MM.1S (cell line): ENCODE results near the gene PPP4C.

Experiments used
- DNase-seq: peaks from one replicate; pipeline ENCODE4 v3.0.0-alpha.2; 2015
- H2AFZ ChIP-seq: fragments of 300-600 bp; sonication (generic); 2 replicates; pipeline ENCODE4 v1.6.0; 2016; ENCODE audit warnings: antibody characterized with exemption, low read length
- H3F3A ChIP-seq: fragments of 300-600 bp; sonication (generic); 2 replicates; pipeline ENCODE4 v1.6.1; 2016; ENCODE audit warnings: mild to moderate bottlenecking, antibody characterized with exemption, low read length, moderate library complexity, mixed read lengths; ENCODE audit not compliant: insufficient read depth
- H3K27ac ChIP-seq: fragments of 300-600 bp; sonication (generic); 2 replicates; pipeline ENCODE4 v1.5.1; 2016; ENCODE audit warnings: mild to moderate bottlenecking, low read length
- H3K27me3 ChIP-seq: fragments of 300-600 bp; sonication (generic); replicated peaks from 2 replicates; pipeline ENCODE4 v1.6.0; 2016; ENCODE audit warnings: low read length; ENCODE audit not compliant: insufficient read depth
- H3K36me3 ChIP-seq: fragments of 300-600 bp; sonication (generic); replicated peaks from 2 replicates; pipeline ENCODE4 v1.6.1; 2016; ENCODE audit warnings: mild to moderate bottlenecking, low read length, mixed read lengths; ENCODE audit not compliant: insufficient read depth
- H3K4me1 ChIP-seq: fragments of 300-600 bp; sonication (generic); 2 replicates; pipeline ENCODE4 v1.6.1; 2016; ENCODE audit warnings: low read length, mixed read lengths
- H3K4me2 ChIP-seq: fragments of 300-600 bp; sonication (generic); 2 replicates; pipeline ENCODE4 v1.6.0; 2016; ENCODE audit warnings: low read depth, low read length
- H3K4me3 ChIP-seq: fragments of 300-600 bp; sonication (generic); 2 replicates; pipeline ENCODE4 v1.5.1; 2016; ENCODE audit warnings: low read length, mixed read lengths
- H3K79me2 ChIP-seq: fragments of 300-600 bp; sonication (generic); 2 replicates; pipeline ENCODE4 v1.6.1; 2016; ENCODE audit warnings: mixed run types, low read length, mixed read lengths
- H3K9ac ChIP-seq: fragments of 300-600 bp; sonication (generic); 2 replicates; pipeline ENCODE4 v1.6.1; 2016; ENCODE audit warnings: low read length, mixed read lengths
- H3K9me2 ChIP-seq: fragments of 300-600 bp; sonication (generic); replicated peaks from 2 replicates; pipeline ENCODE4 v1.6.1; 2016; ENCODE audit warnings: mild to moderate bottlenecking, low read length, mixed read lengths; ENCODE audit not compliant: insufficient read depth
- H3K9me3 ChIP-seq: fragments of 300-600 bp; sonication (generic); replicated peaks from 2 replicates; pipeline ENCODE4 v1.6.1; 2016; ENCODE audit warnings: mild to moderate bottlenecking, low read length, mixed read lengths; ENCODE audit not compliant: insufficient read depth
- H4K20me1 ChIP-seq: fragments of 300-600 bp; sonication (generic); 2 replicates; pipeline ENCODE4 v1.6.1; 2016; ENCODE audit warnings: mild to moderate bottlenecking, low read length, moderate library complexity, mixed read lengths; ENCODE audit not compliant: insufficient read depth
- EZH2 ChIP-seq: fragments of 300-600 bp; sonication (generic); optimal IDR thresholded peaks from 2 replicates; pipeline ENCODE3; 2017; ENCODE audit warnings: low read depth, mild to moderate bottlenecking, antibody characterized with exemption, low read length, mixed read lengths
- EZH2phosphoT487 ChIP-seq: fragments of 300-600 bp; sonication (generic); IDR thresholded peaks from 2 replicates; pipeline ENCODE4 v1.6.1; 2018; ENCODE audit warnings: antibody characterized with exemption, low read length
- TF ChIP-seq, protein P1 (sequence below): fragments of 300-600 bp; sonication (generic); IDR thresholded peaks from 2 replicates; pipeline ENCODE4 v1.5.1; 2016; ENCODE audit warnings: antibody characterized with exemption, low read length, mixed read lengths

The PPP4C gene

GRCh38 chr16:30120340-30121105 is 44.7 kb downstream of the PPP4C start:
- DNase-seq = no peak
- Histone ChIP-seq H2AFZ (no peak overlapping the region), H3K9ac (no peak overlapping the region), H3K36me3 (no peaks in the 10 kb centered on the region), H3K79me2 (peaks cover 17% of the 10 kb centered on the region), H4K20me1 (no peaks in the 10 kb centered on the region), H3K4me2 (no peak overlapping the region), H3F3A (peaks cover 4% of the 10 kb centered on the region; the same call in 1 of the 2 replicates), H3K4me1 (peaks cover 2% of the 10 kb centered on the region), H3K9me3 (no peaks in the 10 kb centered on the region), H3K27me3 (no peaks in the 10 kb centered on the region), H3K4me3 (no peak overlapping the region), H3K9me2 (no peaks in the 10 kb centered on the region), H3K27ac (no peak overlapping the region)
- TF ChIP-seq EZH2 = no peak

- no peak overlapping the region for H3K27ac ChIP-seq
- TF ChIP-seq EZH2phosphoT487 (no peak), EZH2 (no peak)
- TF ChIP-seq, protein P1, sequence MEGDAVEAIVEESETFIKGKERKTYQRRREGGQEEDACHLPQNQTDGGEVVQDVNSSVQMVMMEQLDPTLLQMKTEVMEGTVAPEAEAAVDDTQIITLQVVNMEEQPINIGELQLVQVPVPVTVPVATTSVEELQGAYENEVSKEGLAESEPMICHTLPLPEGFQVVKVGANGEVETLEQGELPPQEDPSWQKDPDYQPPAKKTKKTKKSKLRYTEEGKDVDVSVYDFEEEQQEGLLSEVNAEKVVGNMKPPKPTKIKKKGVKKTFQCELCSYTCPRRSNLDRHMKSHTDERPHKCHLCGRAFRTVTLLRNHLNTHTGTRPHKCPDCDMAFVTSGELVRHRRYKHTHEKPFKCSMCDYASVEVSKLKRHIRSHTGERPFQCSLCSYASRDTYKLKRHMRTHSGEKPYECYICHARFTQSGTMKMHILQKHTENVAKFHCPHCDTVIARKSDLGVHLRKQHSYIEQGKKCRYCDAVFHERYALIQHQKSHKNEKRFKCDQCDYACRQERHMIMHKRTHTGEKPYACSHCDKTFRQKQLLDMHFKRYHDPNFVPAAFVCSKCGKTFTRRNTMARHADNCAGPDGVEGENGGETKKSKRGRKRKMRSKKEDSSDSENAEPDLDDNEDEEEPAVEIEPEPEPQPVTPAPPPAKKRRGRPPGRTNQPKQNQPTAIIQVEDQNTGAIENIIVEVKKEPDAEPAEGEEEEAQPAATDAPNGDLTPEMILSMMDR = no peak
- H3K79me2 ChIP-seq = peaks cover 17% of the 10 kb centered on the region
- H4K20me1 ChIP-seq = no peaks in the 10 kb centered on the region
- DNase-seq = no peak
- H2AFZ ChIP-seq = peak overlapping the region; percentile 59
- no peaks in the 10 kb centered on the region for H3K9me2 ChIP-seq
- no peaks in the 10 kb centered on the region for H3K36me3 ChIP-seq
- H3K4me3 ChIP-seq = peak overlapping the region; percentile 88
- no peaks in the 10 kb centered on the region for H3K27me3 ChIP-seq
- no peaks in the 10 kb centered on the region for H3F3A ChIP-seq
- H3K4me2 ChIP-seq = peak overlapping the region; percentile 78
- H3K4me1 ChIP-seq = no peaks in the 10 kb centered on the region
- no peaks in the 10 kb centered on the region for H3K9me3 ChIP-seq
- peak overlapping the region; percentile 72 for H3K9ac ChIP-seq
These were observed 46.2 kb downstream of the PPP4C start for GRCh38 chr16:30121741-30122571.

DNA sequence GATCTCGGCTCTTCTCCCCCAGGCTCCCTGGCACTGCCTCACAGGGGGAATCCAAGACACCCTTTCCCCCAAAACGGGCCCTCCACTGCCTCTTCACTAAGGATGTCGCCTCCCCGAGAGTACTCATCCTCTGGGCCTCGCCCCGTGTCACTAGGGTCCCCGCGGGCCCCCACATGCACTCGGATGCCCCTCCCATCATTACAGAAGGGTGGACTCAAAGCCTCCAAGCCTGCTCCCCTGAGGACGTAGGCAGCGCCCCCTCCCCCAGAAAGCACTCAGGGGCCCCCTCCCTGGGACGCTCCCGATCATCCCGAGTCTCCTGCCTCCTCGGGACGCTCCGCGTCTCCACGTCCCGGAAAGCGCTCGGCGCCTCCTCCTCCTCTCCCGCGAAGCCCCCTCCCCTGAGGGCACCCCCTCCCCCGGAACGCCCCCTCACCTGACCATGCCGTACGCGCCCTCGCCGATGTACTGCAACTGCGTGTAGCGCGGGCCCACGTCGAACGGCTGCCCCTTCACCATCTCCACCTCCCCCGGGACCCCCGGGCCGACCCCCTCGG is 46.9 kb downstream of the PPP4C start:
- H3K36me3 ChIP-seq = no peaks in the 10 kb centered on the region
- H3K9me3 ChIP-seq = no peaks in the 10 kb centered on the region
- no peak for DNase-seq
- H3F3A ChIP-seq = no peaks in the 10 kb centered on the region
- H3K9ac ChIP-seq = peak overlapping the region; percentile 72
- peaks cover 17% of the 10 kb centered on the region for H3K79me2 ChIP-seq
- H2AFZ ChIP-seq = peak overlapping the region; percentile 59
- no peaks in the 10 kb centered on the region for H4K20me1 ChIP-seq
- peak overlapping the region; percentile 88 for H3K4me3 ChIP-seq
- H3K4me1 ChIP-seq = no peaks in the 10 kb centered on the region
- H3K27ac ChIP-seq = no peak overlapping the region
- no peaks in the 10 kb centered on the region for H3K9me2 ChIP-seq
- no peak for TF ChIP-seq EZH2
- TF ChIP-seq, protein P1 = no peak
- TF ChIP-seq EZH2phosphoT487 = no peak
- no peaks in the 10 kb centered on the region for H3K27me3 ChIP-seq
- H3K4me2 ChIP-seq = peak overlapping the region; percentile 78
